Muscle of arm (tissue), 12 donors: Measurements from ENCODE around the gene ZNF512. TPM values are rescaled to one million over a fixed set of nuclear protein-coding genes. Genes with fewer than 3 reads are reported as not detected.
"Not testable (repeated sequence)": the region's sequence is repeated elsewhere in the genome, so short reads cannot be mapped to it uniquely, and the experiment has no call there.

Experiments
- DNase-seq: peaks from one replicate; pipeline ENCODE4 v3.0.0-alpha.2; 2013
- polyA plus RNA-seq, 12 donors: library from polyadenylated mRNA; unstranded; fragments of 120-200 nt; gene quantifications; one replicate each; pipeline ENCODE4 v1.2.1, GENCODE V29; 2013; ENCODE audit not compliant: insufficient read length in 12 of 12

ZNF512 gene
- polyA plus RNA-seq, 12 donors, result 38.3 to 60.4 (median 48.9) TPM; not detected in 1

- DNase-seq, result not testable (repeated sequence)
Measured at GRCh38 chr2:27630257-27630656, 47.4 kb downstream of the ZNF512 start.

GRCh38 chr2:27634291-27634690 is 51.4 kb downstream of the ZNF512 start:
- DNase-seq, result no peak

- no peak for DNase-seq
Measured at GRCh38 chr2:27636766-27637165, 53.9 kb downstream of the ZNF512 start.

- DNase-seq, result no peak
Measured at GRCh38 chr2:27638037-27638637, 55.3 kb downstream of the ZNF512 start.

- DNase-seq, result no peak
Measured at GRCh38 chr2:27638709-27639108, 55.9 kb downstream of the ZNF512 start.

- no peak for DNase-seq
Measured at GRCh38 chr2:27640722-27641245, 57.9 kb downstream of the ZNF512 start.

GRCh38 chr2:27645197-27645596 is 62.4 kb downstream of the ZNF512 start:
- DNase-seq, result no peak

- DNase-seq, result no peak
Measured at GRCh38 chr2:27647289-27647688, 64.4 kb downstream of the ZNF512 start.

GRCh38 chr2:27647737-27648136 is 64.9 kb downstream of the ZNF512 start:
- DNase-seq, result no peak

- no peak for DNase-seq
Measured at GRCh38 chr2:27651056-27651455, 68.2 kb downstream of the ZNF512 start.

GRCh38 chr2:27652341-27652740 is 69.5 kb downstream of the ZNF512 start:
- no peak for DNase-seq

- no peak for DNase-seq
Measured at GRCh38 chr2:27652790-27653189, 69.9 kb downstream of the ZNF512 start.

- no peak for DNase-seq
Measured at GRCh38 chr2:27653397-27653796, 70.6 kb downstream of the ZNF512 start.

GRCh38 chr2:27655155-27655951 is 72.5 kb downstream of the ZNF512 start:
- no peak for DNase-seq

- no peak for DNase-seq
Measured at GRCh38 chr2:27661371-27661770, 78.5 kb downstream of the ZNF512 start.

- DNase-seq, result peak; percentile 90
Measured at GRCh38 chr2:27663285-27664153, 80.7 kb downstream of the ZNF512 start, which contains the start of the genes SLC4A1AP and SUPT7L. TSS of gene SLC4A1AP (plus strand) at chr2:27663889. CDS start at chr2:27663915, 26 bp downstream. TSS of gene SUPT7L (minus strand) at chr2:27663614. CDS start at chr2:27662192, 1,422 bp downstream.

- DNase-seq, result no peak
Measured at GRCh38 chr2:27664154-27664574, 81.3 kb downstream of the ZNF512 start.

GRCh38 chr2:27664622-27665363 is 82.0 kb downstream of the ZNF512 start:
- DNase-seq, result no peak

- no peak for DNase-seq
Measured at GRCh38 chr2:27667446-27667845, 84.6 kb downstream of the ZNF512 start.

GRCh38 chr2:27671235-27671634 is 88.4 kb downstream of the ZNF512 start:
- no peak for DNase-seq
